Right lobe of liver (tissue), 4 donors: ENCODE measurements around the gene TCF12.

ENCODE experiments used
- POLR2A ChIP-seq: fragments of 450-650 bp; IDR thresholded peaks from one replicate; pipeline ENCODE4 v1.6.1; 2017; ENCODE audit warnings: antibody characterized with exemption, mild to moderate bottlenecking
- TF ChIP-seq, protein P1 (sequence below), 4 donors: fragments of 200-600 bp in 3 of 4; fragments of 450-650 bp in 1 of 4; IDR thresholded peaks; one replicate each; pipeline versions ENCODE4 v1.5.1 to v1.8.0; 2016 to 2022; ENCODE audit warnings: antibody characterized with exemption in 4 of 4, mild to moderate bottlenecking in 2 of 4
- donor health status: DM: no; HTN: no; CAD: no.
- donor health status: DM: no; HTN: no; CAD: no.
- donor health status: DM: no; HTN: yes; CAD: no.

DNA sequence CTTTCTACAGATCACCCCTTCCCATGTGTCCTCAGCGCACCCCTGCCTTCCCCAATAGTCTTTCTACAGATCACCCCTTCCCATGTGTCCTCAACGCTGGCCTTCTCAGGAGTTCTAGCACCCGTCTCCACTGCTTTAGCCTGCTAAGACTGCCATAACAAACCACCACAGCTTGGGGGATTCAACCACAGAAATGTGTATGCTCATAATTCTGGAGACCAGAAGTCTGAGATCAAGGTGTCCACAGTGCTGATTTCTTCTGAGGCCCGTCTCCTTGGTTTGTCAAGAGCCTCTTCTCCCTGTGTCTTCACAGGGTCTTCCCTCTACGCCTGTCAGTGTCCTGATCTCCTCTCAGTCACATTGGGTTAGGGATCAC is 389.7 kb downstream of the TCF12 start:
- TF ChIP-seq, protein P1, sequence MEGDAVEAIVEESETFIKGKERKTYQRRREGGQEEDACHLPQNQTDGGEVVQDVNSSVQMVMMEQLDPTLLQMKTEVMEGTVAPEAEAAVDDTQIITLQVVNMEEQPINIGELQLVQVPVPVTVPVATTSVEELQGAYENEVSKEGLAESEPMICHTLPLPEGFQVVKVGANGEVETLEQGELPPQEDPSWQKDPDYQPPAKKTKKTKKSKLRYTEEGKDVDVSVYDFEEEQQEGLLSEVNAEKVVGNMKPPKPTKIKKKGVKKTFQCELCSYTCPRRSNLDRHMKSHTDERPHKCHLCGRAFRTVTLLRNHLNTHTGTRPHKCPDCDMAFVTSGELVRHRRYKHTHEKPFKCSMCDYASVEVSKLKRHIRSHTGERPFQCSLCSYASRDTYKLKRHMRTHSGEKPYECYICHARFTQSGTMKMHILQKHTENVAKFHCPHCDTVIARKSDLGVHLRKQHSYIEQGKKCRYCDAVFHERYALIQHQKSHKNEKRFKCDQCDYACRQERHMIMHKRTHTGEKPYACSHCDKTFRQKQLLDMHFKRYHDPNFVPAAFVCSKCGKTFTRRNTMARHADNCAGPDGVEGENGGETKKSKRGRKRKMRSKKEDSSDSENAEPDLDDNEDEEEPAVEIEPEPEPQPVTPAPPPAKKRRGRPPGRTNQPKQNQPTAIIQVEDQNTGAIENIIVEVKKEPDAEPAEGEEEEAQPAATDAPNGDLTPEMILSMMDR (IDR thresholded peaks at IDR 0.05): no peak
- TF ChIP-seq POLR2A: no peak
